Fibroblast of lung (primary cell): ENCODE measurements around the gene MRC1. TPM values are rescaled to one million over a fixed set of nuclear protein-coding genes. Genes with fewer than 3 reads are reported as not detected.

ENCODE experiments used
- DNase-seq, 2 donors: peaks; one replicate each; pipeline versions ENCODE4 v3.0.0 to v3.0.0-alpha.2; 2010; ENCODE audit warnings: low read depth in 2 of 2
- H2AFZ ChIP-seq: 2 replicates; pipeline ENCODE4 v1.5.1; 2012; ENCODE audit warnings: low read length, control low read depth, inconsistent platforms
- H3K27ac ChIP-seq: 2 replicates; pipeline ENCODE4 v1.5.1; 2011; ENCODE audit warnings: low read length, control low read depth; ENCODE audit not compliant: insufficient read depth
- H3K27me3 ChIP-seq: 2 replicates; pipeline ENCODE4 v1.5.1; 2011; ENCODE audit warnings: mild to moderate bottlenecking, low read length; ENCODE audit not compliant: control insufficient read depth, insufficient read depth
- H3K36me3 ChIP-seq: 2 replicates; pipeline ENCODE4 v1.5.1; 2011; ENCODE audit warnings: low read length; ENCODE audit not compliant: control insufficient read depth, insufficient read depth
- H3K4me1 ChIP-seq: 2 replicates; pipeline ENCODE4 v1.5.1; 2011; ENCODE audit warnings: low read length; ENCODE audit not compliant: control insufficient read depth, insufficient read depth; ENCODE audit errors: extremely low read depth
- H3K4me2 ChIP-seq: 2 replicates; pipeline ENCODE4 v1.5.1; 2011; ENCODE audit warnings: low read length, control low read depth; ENCODE audit not compliant: insufficient read depth; ENCODE audit errors: extremely low read depth
- H3K4me3 ChIP-seq, 4 experiments: fragments of 200-600 bp in 1 of 4; sonication (generic) in 1 of 4; replicated peaks in 1 of 4; 2 replicates each; pipeline ENCODE4 v1.5.1; 2011 to 2016; ENCODE audit warnings: low read length in 4 of 4, low read depth in 3 of 4, mild to moderate bottlenecking in 3 of 4, control low read depth in 2 of 4, inconsistent platforms in 1 of 4, mixed read lengths in 1 of 4; ENCODE audit not compliant: insufficient read depth in 1 of 4; ENCODE audit errors: control extremely low read depth in 1 of 4
- H3K79me2 ChIP-seq: 2 replicates; pipeline ENCODE4 v1.5.1; 2012; ENCODE audit warnings: mild to moderate bottlenecking, low read length, inconsistent platforms; ENCODE audit not compliant: control insufficient read depth, insufficient read depth
- H3K9ac ChIP-seq: 2 replicates; pipeline ENCODE4 v1.5.1; 2011; ENCODE audit warnings: mild to moderate bottlenecking, low read length, control low read depth; ENCODE audit not compliant: insufficient read depth
- H3K9me3 ChIP-seq: 2 replicates; pipeline ENCODE4 v1.5.1; 2012; ENCODE audit warnings: low read depth, low read length; ENCODE audit not compliant: control insufficient read depth, insufficient read depth
- H4K20me1 ChIP-seq: 2 replicates; pipeline ENCODE4 v1.5.1; 2011; ENCODE audit warnings: low read length; ENCODE audit not compliant: control insufficient read depth, insufficient read depth; ENCODE audit errors: extremely low read depth
- CTCF ChIP-seq, 2 donors: IDR thresholded peaks in 1 of 2; conservative IDR thresholded peaks in 1 of 2; 1 replicate in 1 of 2; 2 replicates in 1 of 2; pipeline ENCODE4 v1.5.1; 2011 to 2012; ENCODE audit warnings: low read length in 2 of 2, control low read depth in 1 of 2, inconsistent platforms in 1 of 2, low read depth in 1 of 2, mild to moderate bottlenecking in 1 of 2
- EZH2 ChIP-seq: IDR thresholded peaks from 2 replicates; pipeline ENCODE4 v1.5.1; 2012; ENCODE audit warnings: low read length, control low read depth, mild to moderate bottlenecking; ENCODE audit errors: missing control alignments
- polyA plus RNA-seq, 2 donors: library from polyadenylated mRNA; depleted of rRNA in 1 of 2; stranded (reverse) in 1 of 2; unstranded in 1 of 2; fragments of >200 nt; gene quantifications; 2 replicates each; pipeline ENCODE4 v1.2.1, GENCODE V29; 2011 to 2012; ENCODE audit warnings: missing spikeins in 1 of 2
- total RNA-seq: library from RNA; depleted of rRNA; stranded (reverse); fragments of >200 nt; gene quantifications from 2 replicates; pipeline ENCODE4 v1.2.1, GENCODE V29; 2014

MRC1 gene
- total and polyA plus RNA-seq, 2 donors (not counting 1 experiment from before 2014, with no cell fraction given) = 0.01 TPM; not detected in 1

- H3K4me3 ChIP-seq = no peak overlapping the region
- no peak overlapping the region for H2AFZ ChIP-seq
- no peaks in the 10 kb centered on the region for H4K20me1 ChIP-seq
- H3K4me2 ChIP-seq = no peak overlapping the region
- TF ChIP-seq CTCF (conservative IDR thresholded peaks at IDR 0.05 in 1 of 2, IDR thresholded peaks at IDR 0.05 in 1 of 2; ENCODE audit: low read depth in 1 of 2, low read length in 2 of 2) (no peak), EZH2 (no peak)
- no peaks in the 10 kb centered on the region for H3K36me3 ChIP-seq
- H3K9me3 ChIP-seq = no peaks in the 10 kb centered on the region
- no peak for DNase-seq
- H3K9ac ChIP-seq = no peak overlapping the region
- H3K27me3 ChIP-seq = no peaks in the 10 kb centered on the region
- H3K79me2 ChIP-seq = no peaks in the 10 kb centered on the region
- no peaks in the 10 kb centered on the region for H3K4me1 ChIP-seq
- no peak overlapping the region for H3K27ac ChIP-seq
These were observed 8.2 kb downstream of the MRC1 start for GRCh38 chr10:17817316-17817715.

- TF ChIP-seq EZH2 (no peak), CTCF (conservative IDR thresholded peaks at IDR 0.05 in 1 of 2, IDR thresholded peaks at IDR 0.05 in 1 of 2; ENCODE audit: low read depth in 1 of 2, low read length in 2 of 2) (no peak)
- Histone ChIP-seq H3K27me3 (no peaks in the 10 kb centered on the region), H3K4me2 (no peak overlapping the region), H3K4me3 (no peak overlapping the region), H3K27ac (no peak overlapping the region), H3K9me3 (no peaks in the 10 kb centered on the region), H3K36me3 (no peaks in the 10 kb centered on the region), H3K4me1 (no peaks in the 10 kb centered on the region), H4K20me1 (no peaks in the 10 kb centered on the region), H3K79me2 (no peaks in the 10 kb centered on the region), H3K9ac (no peak overlapping the region), H2AFZ (no peak overlapping the region)
- no peak for DNase-seq
These were observed 8.6 kb downstream of the MRC1 start for GRCh38 chr10:17817790-17818189.

DNA sequence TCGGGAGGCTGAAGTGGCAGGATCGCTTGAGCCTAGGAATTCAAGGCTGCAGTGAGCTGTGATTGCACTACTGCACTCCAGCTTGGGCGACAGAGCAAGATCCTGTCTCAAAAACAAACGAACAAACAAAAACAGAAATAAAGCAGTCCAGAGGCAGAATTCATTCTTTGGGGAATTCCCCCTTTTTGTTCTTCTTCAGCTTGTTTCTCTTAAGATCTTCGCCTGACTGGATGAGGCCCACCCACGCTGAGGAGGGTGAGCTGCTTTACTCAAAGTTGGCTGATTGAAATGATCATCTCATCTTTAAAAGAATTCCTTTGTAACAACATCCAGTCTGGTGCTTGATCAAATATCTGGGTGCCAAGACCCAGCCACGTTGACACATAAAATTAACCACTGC lies 10.7 kb downstream of the MRC1 start:
- Histone ChIP-seq H3K4me2 (no peak overlapping the region), H3K4me3 (no peak overlapping the region), H3K9ac (no peak overlapping the region), H4K20me1 (no peaks in the 10 kb centered on the region), H3K79me2 (no peaks in the 10 kb centered on the region), H3K27ac (no peak overlapping the region), H3K36me3 (no peaks in the 10 kb centered on the region), H3K9me3 (no peaks in the 10 kb centered on the region), H3K4me1 (no peaks in the 10 kb centered on the region), H3K27me3 (no peaks in the 10 kb centered on the region), H2AFZ (no peak overlapping the region)
- TF ChIP-seq EZH2 (no peak), CTCF (conservative IDR thresholded peaks at IDR 0.05 in 1 of 2, IDR thresholded peaks at IDR 0.05 in 1 of 2; ENCODE audit: low read depth in 1 of 2, low read length in 2 of 2) (no peak)
- DNase-seq = no peak
